ENCODE results near the gene CLEC4G. TPM values are rescaled to one million over a fixed set of nuclear protein-coding genes. Genes with fewer than 3 reads are reported as not detected.

Gene CLEC4G
- total and polyA plus RNA-seq, 2 of the 8 experiments (the other 6 are each of a cell fraction or from before 2014, with no cell fraction given): 0.35 to 2.9 TPM

DNA sequence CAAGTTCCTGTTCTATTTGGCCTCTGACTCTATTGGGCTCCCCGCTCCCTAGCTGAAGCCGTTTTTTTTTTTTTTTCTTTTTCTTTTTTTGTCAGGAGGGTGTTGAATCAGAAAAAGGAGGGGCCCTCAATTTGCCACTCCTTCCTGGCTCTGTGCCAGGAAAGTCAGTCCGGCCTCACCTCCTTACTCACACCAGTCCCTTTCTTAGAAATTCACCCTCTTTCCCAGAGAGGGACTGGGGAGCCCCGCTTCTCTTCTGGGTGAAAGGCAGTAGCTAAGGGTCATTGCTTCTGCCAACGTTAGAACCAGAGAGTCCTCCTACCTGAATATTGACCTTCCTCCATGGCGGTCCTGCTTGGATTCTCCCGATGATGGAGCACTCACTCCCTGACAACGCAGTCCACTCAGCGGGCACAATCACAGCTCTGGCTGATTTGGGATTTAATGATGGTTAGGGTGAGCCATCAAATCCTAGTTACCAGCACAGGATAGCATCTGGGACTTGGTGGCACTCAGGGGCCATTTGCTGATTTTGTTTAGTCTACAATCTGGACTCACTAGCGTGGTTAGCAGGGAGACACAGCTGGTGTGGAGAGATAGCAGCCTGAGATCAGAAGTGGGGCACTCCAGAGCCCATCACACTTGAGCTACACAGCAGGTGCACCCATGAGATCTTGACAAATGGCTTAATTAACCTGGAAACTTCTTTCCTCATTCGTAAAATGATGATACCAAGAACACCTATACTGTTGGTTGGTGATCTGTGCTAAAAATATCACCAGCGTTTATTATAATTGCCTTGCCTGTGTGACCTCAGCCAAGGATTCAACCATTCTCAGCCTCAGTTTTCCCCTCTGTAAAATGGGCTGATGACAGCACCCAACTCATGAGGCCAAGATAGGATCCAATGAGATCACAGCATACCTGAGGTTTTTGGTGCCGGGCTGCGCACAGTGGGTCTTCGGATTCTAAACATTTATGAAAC lies 32.2 kb downstream of the CLEC4G start:
- peaks cover 0 to 16% (median 8%) of the 10 kb centered on the region in 4 experiments; a peak in 5 of 7 replicates for H3K4me1 ChIP-seq (replicated peaks in 1 of 4; ENCODE audit: control insufficient read depth in 3 of 4, insufficient read depth in 4 of 4, low read length in 3 of 4)
- 79% methylated on average over 15 of the region's 15 CpGs; no CpG with 5 or more reads in 1 of the 2 experiments for WGBS, 2 experiments (ENCODE audit: extremely low coverage in 1 of 2, insufficient coverage in 1 of 2, insufficient read length in 1 of 2, insufficient replicate concordance in 2 of 2, low coverage in 1 of 2, low lambda C conversion rate in 2 of 2, missing lambda C conversion rate in 1 of 2)
- H4K8ac ChIP-seq (ENCODE audit: extremely low read depth, insufficient read depth, low read length): no peak overlapping the region
- no peak overlapping the region for H3K14ac ChIP-seq (ENCODE audit: insufficient read length)
- H3K18ac ChIP-seq (ENCODE audit: extremely low read depth, low read length): no peak overlapping the region
- no peak overlapping the region for H4K91ac ChIP-seq (replicated peaks; ENCODE audit: insufficient read length, low read length)
- DNase-seq (ENCODE audit: low read depth in 1 of 2, low spot score in 2 of 2): no peak
- no peak overlapping the region for H2AFZ ChIP-seq (ENCODE audit: low read length)
- H3K9ac ChIP-seq (replicated peaks in 1 of 4; ENCODE audit: extremely low read depth in 1 of 4, low read depth in 3 of 4, low read length in 3 of 4): no peak overlapping the region
- no peaks in the 10 kb centered on the region for H3K79me1 ChIP-seq (ENCODE audit: low read depth, low read length)
- H3K56ac ChIP-seq (replicated peaks; ENCODE audit: insufficient read length, low read depth, low read length): no peak overlapping the region
- H3K23ac ChIP-seq (ENCODE audit: insufficient read length): no peak overlapping the region
- H2BK12ac ChIP-seq (ENCODE audit: low read depth, low read length): no peak overlapping the region
- CTCF ChIA-PET (ENCODE audit: partially characterized antibody): interaction anchor here (0.9 to 2.9 kb wide), 5 partner anchors 19 to 131 kb away, joined by 3 to 21 read pairs (median 5); partner anchors contain the start of gene TRAPPC5
- POLR2A ChIA-PET (ENCODE audit: partially characterized antibody): interaction anchor here (0.9 to 1.0 kb wide), 2 partner anchors 10 to 25 kb away, joined by 3 to 4 read pairs; no protein-coding TSS in a partner anchor
- H2BK15ac ChIP-seq (ENCODE audit: low read length): no peak overlapping the region
- no peaks in the 10 kb centered on the region for H3K79me2 ChIP-seq (ENCODE audit: control insufficient read depth in 1 of 2, insufficient read depth in 2 of 2, low read length in 2 of 2)
- H3K4me3 ChIP-seq (ENCODE audit: extremely low read depth in 1 of 4, insufficient read depth in 2 of 4, low read depth in 3 of 4, low read length in 4 of 4): no peak overlapping the region
- no peak for TF ChIP-seq TAF7 (optimal IDR thresholded peaks at IDR 0.05; ENCODE audit: borderline replicate concordance, low read depth, low read length)
- TF ChIP-seq ZNF274 (IDR thresholded peaks at IDR 0.05; ENCODE audit: borderline replicate concordance, extremely low read depth, low read length): no peak
- TF ChIP-seq JUND (IDR thresholded peaks at IDR 0.05; ENCODE audit: low read length): no peak
- TF ChIP-seq RXRA (IDR thresholded peaks at IDR 0.05; ENCODE audit: insufficient read depth, low read depth, low read length): no peak
- no peak for TF ChIP-seq KDM4A (IDR thresholded peaks at IDR 0.05; ENCODE audit: low read depth, low read length, severe bottlenecking)
- TF ChIP-seq CBX5 (IDR thresholded peaks at IDR 0.05; ENCODE audit: low read depth, low read length): no peak
- TF ChIP-seq RAD21 (IDR thresholded peaks at IDR 0.05 in 1 of 2, conservative IDR thresholded peaks at IDR 0.05 in 1 of 2; ENCODE audit: low read depth in 2 of 2, low read length in 2 of 2): no peak
- no peak for TF ChIP-seq RFX5 (IDR thresholded peaks at IDR 0.05; ENCODE audit: borderline replicate concordance, low read depth, low read length)
- no peak overlapping the region for H3K4ac ChIP-seq (replicated peaks; ENCODE audit: insufficient read length, low read depth, low read length)
- H3K27me3 ChIP-seq (replicated peaks in 1 of 4; ENCODE audit: control insufficient read depth in 3 of 4, extremely low read depth in 1 of 4, insufficient read depth in 3 of 4, low read length in 3 of 4): no peaks in the 10 kb centered on the region
- no peak overlapping the region for H4K5ac ChIP-seq (ENCODE audit: insufficient read length, low read depth, low read length)
- no peak overlapping the region for H2BK120ac ChIP-seq (replicated peaks; ENCODE audit: low read depth, low read length)
- no peak overlapping the region for H2BK20ac ChIP-seq (ENCODE audit: low read length)
- H3K27ac ChIP-seq (ENCODE audit: low read depth, low read length): no peak overlapping the region
- H4K20me1 ChIP-seq (replicated peaks in 1 of 2; ENCODE audit: control insufficient read depth in 1 of 2, insufficient read depth in 2 of 2, low read length in 2 of 2): peaks cover 0 to 2% of the 10 kb centered on the region in 2 experiments
- H2AK5ac ChIP-seq (ENCODE audit: low read depth, low read length): no peak overlapping the region
- H3K9me3 ChIP-seq (ENCODE audit: insufficient read depth in 2 of 2, low read depth in 1 of 2, low read length in 1 of 2): no peaks in the 10 kb centered on the region; a peak in 1 of 4 replicates
- FAIRE-seq: no peak
- H3K23me2 ChIP-seq (ENCODE audit: low read depth, low read length): no peaks in the 10 kb centered on the region
- H3K4me2 ChIP-seq (ENCODE audit: insufficient read depth in 1 of 2, low read depth in 2 of 2, low read length in 2 of 2): no peak overlapping the region
- no peak overlapping the region for H2BK5ac ChIP-seq (ENCODE audit: low read depth, low read length)
- no peaks in the 10 kb centered on the region for H3K36me3 ChIP-seq (ENCODE audit: control insufficient read depth in 2 of 4, insufficient read depth in 4 of 4, low read length in 3 of 4)

Measured in H1 (cell line).